KOPT-K1 (cell line): ENCODE data around the gene ZNF41.
"Not testable (repeated sequence)": the region's sequence is repeated elsewhere in the genome, so short reads cannot be mapped to it uniquely, and the experiment has no call there.

Experiments used
- H3K27ac ChIP-seq: fragments of 200-600 bp; sonication (generic); 2 replicates; pipeline ENCODE4 v1.5.1; 2016; ENCODE audit warnings: antibody characterized with exemption, mild to moderate bottlenecking, low read depth, low read length; ENCODE audit not compliant: poor library complexity, severe bottlenecking
- H3K36me3 ChIP-seq: fragments of 200-600 bp; sonication (generic); 2 replicates; pipeline ENCODE4 v1.5.1; 2017; ENCODE audit warnings: antibody characterized with exemption, mild to moderate bottlenecking, low read length, moderate library complexity; ENCODE audit not compliant: insufficient read depth
- H3K9me3 ChIP-seq: fragments of 200-600 bp; sonication (generic); 2 replicates; pipeline ENCODE4 v1.5.1; 2017; ENCODE audit warnings: antibody characterized with exemption, low read length, mild to moderate bottlenecking; ENCODE audit not compliant: insufficient read depth, poor library complexity, severe bottlenecking

The ZNF41 gene

DNA sequence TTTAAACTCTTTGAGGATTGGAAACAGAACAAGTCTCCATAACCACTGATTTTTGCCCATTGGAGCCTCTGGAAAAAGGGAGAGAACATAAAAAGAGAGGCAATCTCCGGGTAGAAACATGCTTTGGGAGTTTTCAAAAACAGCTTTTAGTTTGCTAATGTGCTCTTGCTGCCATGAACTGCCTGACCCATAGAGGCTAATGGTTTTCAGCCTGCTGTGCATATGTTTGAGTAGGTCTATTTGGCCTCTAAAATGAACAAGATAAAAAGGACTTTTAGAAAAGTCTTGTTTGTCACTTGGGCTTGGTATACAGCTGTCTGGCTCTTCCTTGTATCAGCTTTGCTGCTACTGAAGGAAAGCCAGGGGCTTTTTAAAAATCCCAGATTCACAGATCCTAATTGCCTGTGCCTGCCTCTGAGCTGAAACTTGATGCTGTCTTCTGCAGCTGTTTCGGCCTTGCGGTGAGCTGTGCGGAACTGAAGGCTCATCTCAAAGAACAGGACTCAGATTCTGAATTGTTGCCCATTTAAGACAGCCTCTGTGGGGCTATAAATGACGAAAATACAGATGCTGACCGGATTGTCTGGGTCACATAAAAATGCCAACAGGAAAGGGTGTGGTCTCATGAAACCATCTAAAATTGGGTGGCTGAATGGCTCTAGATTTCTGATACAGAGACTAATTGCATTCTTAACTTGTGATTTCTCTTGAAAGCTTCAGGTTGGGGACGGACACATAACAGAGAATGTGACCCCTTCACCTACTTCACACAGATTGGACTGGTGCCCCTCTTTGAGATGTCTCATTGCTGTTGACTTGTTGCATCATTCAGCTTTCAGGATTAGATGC lies 18.4 kb upstream of the ZNF41 start:
- H3K36me3 ChIP-seq, result no peaks in the 10 kb centered on the region
- no peaks in the 10 kb centered on the region for H3K9me3 ChIP-seq
- H3K27ac ChIP-seq, result no peak overlapping the region

DNA sequence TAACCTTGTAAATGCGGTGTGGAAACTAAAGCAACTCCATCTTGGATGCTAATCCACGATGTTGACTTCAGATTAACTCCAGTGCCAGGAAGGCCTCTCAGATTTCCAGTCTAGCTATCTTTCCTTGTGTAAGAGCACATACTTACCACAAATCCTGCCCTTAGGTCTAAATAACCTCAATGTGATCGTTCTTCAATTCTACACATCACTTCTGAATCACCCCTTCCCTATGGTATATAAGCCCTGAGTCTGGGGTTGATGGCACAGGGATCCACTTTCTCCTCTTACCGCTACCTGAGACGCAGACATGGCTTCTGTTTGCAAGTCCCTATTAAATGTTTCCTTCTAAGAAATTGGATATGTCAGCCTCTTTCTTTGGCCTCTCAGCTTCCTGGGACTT lies 17.5 kb upstream of the ZNF41 start:
- Histone ChIP-seq H3K9me3 (no peaks in the 10 kb centered on the region), H3K27ac (no peak overlapping the region)

DNA sequence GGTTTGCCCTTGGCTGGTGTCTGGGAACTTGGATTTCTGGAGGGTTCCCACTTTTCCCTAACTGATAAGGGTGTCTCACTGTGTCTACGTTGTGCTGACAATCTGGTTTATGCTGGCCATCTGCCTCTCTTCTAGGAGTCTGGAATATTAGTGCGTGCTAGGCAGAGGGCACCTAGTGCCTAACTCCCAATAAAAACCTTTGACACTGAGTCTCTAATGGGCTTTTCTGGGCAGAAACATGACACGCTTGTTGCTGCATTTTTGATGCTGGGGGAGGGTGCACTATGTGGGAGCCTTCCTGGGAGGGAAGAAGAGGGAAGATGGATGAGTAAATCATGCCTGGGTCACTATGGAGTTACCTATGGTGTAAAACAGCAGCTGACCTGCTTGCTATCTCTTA lies 16.3 kb upstream of the ZNF41 start:
- no peak overlapping the region for H3K27ac ChIP-seq
- no peaks in the 10 kb centered on the region for H3K9me3 ChIP-seq
- no peaks in the 10 kb centered on the region for H3K36me3 ChIP-seq

More for the DNA sequence above, 17.5 kb upstream of the ZNF41 start:
- H3K36me3 ChIP-seq, result no peaks in the 10 kb centered on the region

DNA sequence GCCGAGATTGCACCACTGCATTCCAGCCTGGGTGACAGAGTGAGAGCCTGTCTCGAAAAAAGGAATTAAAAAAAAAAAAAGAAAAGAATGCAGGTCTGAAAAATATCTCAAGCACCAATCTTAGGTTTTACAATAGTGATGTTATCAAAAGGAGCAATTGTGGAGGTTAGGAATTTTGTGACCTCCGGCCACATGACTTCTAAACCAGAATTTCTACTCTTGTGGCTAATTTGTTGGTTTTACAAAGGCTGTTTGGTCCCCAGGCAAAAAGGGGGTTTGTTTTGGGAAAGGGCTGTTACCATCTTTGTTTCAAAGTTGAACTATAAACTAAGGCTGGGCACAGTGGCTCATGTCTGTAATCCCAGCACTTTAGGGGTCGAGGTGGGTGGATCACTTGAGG lies 15.4 kb upstream of the ZNF41 start:
- Histone ChIP-seq H3K9me3 (peaks cover 5% of the 10 kb centered on the region), H3K36me3 (no peaks in the 10 kb centered on the region), H3K27ac (no peak overlapping the region)

DNA sequence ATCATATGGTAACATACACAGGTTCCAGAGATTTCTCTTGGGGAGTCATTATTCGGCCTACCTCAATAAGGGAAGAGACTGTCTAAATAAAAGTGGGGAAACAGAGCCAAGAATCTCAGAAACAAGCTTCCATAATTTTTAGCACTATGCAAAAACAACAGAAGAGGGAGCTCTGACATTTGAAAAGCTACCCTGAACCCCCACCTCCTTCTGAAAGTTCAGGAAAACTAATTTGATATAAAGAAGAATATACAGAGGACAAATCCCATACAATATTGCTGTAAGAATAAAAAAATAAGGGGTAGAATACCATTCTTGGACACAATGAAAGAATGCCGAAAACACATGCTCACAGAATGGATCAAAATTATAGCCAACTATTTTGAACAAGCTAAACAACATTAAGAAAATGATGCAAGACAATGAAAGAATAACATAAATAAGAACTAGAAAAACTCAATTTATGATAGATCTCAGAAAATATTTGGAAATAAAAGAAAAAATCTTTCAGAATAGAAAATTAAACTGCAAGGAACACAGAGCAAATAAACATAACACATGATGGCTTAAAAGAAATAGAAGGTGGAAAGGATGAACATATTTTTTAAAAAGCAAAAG lies 14.4 kb upstream of the ZNF41 start:
- Histone ChIP-seq H3K27ac (no peak overlapping the region), H3K9me3 (peaks cover 9% of the 10 kb centered on the region), H3K36me3 (no peaks in the 10 kb centered on the region)

DNA sequence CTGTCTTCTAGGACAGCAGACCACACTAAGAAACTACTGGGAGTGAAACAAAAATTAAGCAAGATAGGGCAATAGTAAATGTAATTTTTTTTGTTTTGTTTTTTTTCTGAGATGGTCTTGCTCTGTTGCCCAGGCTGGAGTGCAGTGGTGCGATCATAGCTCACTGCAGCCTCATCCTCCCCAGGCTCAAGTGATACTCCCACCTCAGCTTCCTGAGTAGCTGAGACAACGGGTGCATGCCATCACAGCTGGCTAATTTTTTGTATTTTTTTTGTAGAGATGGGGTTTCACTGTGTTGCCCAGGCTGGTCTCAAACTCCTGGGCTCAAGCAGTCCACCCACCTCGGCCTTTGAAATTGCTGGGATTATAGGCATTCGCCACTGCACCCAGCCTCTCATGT lies 9.1 kb upstream of the ZNF41 start:
- not testable (repeated sequence) for H3K36me3 ChIP-seq, H3K27ac ChIP-seq, H3K9me3 ChIP-seq

DNA sequence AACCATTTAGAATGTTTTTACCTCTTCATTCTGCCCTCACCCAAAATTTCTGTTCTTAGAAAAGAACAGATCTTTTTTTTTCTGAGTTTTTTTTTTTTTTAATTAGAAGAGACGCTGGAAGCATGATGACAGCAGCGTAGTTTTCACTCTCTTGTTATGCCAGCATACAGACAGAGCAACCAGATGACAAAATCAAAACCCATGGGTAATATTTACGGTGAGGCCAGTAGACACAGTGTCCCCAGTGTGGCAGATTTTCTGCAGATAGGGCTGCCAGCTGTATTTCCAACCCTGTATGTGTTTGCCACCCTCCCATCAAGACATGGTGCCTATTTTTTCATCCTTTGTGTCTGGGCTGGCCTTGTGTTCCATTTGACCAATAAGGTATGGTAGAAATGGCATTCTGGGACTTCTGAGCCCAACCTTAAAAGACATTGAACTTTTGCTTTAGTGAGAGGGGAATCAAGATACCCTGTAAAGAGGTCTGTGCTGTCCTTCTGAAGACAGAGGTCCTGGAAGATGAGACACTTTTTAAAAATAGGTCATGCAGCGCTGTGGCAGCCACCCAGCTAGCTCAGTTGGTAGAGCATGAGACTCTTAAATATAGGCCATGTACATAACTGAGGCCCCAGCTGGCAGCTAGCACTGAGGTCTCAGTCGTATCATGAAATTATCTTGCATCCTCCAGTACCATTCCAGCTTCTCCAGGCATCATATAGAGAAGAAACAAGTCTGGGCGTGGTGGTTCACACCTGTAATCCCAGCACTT lies 6.7 kb upstream of the ZNF41 start:
- H3K9me3 ChIP-seq, result peaks cover 9% of the 10 kb centered on the region
- no peaks in the 10 kb centered on the region for H3K36me3 ChIP-seq
- no peak overlapping the region for H3K27ac ChIP-seq

DNA sequence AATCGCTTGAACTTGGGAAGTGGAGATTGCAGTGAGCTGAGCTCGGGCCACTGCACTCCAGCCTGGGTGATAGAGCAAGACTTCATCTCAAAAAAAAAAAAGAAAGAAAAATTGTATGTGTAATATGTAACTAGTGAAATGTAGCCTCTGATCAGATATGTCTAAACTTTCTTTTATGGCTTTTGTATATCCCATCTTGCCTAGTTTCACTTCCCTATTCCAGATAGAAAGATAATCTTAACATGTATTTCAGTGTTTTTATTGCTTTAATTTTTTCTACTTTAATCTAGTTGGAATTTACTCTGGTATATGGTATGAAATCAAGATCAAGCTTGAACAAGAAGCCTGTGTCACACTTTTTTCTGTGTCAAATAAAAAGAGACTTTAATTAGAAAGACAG lies 1.9 kb upstream of the ZNF41 start:
- no peaks in the 10 kb centered on the region for H3K36me3 ChIP-seq
- no peaks in the 10 kb centered on the region for H3K9me3 ChIP-seq
- H3K27ac ChIP-seq, result no peak overlapping the region

DNA sequence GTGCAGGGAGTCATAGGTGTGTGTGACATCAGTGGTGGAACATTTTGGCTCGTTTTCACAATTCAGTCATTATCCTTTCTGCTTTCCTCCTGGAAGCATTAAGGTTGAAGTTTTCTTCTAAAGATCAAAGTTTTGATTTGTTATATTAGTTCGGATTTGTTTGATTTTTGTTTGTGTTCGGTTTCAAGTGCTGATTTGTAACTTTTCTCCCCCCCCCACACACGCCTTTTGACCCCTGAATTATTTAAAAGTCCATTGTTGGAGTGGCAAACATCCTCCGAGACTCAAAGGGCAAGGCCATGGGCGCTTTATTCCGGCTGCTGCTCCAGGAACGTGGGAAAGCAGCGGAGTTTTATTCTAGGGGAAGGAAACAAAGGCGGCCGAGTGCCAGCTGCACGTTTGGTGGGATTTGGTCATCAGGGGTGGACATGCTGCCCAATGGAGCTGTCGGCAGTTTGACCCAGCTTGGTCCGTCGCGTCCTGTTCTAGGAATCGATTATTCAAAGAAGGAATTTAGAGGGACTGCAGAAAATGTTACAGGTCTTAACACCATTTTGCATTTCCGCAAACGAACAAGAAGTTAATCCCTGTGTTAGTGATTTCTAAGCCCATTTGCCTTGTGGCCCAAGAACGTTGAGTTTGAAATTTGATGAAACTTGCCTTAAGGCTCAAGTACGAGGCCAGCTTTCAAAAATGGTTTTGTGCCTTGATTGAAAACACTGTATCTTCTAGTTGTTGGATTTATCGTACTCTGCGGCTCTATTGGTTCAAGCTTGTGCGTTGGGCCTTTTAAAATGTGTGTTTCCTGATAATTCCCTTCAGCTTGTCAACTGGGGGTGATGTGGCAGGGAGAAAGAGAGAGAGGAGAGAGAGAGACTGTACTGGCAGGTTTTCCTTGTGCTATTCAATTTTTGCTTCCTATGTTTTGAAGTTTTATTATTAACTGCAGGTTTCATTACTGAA lies 565 bp upstream of the ZNF41 start:
- Histone ChIP-seq H3K27ac (peak overlapping the region; percentile 93), H3K9me3 (no peaks in the 10 kb centered on the region), H3K36me3 (no peaks in the 10 kb centered on the region)

DNA sequence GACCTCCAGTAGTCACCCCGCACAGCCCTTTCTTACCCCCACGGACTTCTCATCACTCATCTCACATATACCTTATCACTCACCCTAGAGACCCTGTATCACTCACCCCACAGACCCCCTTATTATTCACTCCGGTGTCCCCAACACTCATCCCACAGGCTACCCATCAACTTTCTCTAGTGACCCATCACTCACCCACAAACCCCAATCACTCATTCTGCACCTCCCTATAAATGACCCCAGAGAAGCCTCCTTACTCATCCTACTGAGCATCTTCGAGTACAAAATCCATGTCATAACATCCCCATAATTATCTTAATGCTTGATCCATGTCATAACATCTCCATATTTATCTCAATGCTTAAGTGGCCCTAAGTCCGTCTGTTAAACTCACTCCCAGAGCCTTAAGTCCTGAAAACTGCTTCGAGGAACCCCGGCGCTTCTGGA lies 934 bp downstream of the ZNF41 start:
- Histone ChIP-seq H3K9me3 (no peaks in the 10 kb centered on the region), H3K27ac (peak overlapping the region; percentile 93), H3K36me3 (no peaks in the 10 kb centered on the region)

DNA sequence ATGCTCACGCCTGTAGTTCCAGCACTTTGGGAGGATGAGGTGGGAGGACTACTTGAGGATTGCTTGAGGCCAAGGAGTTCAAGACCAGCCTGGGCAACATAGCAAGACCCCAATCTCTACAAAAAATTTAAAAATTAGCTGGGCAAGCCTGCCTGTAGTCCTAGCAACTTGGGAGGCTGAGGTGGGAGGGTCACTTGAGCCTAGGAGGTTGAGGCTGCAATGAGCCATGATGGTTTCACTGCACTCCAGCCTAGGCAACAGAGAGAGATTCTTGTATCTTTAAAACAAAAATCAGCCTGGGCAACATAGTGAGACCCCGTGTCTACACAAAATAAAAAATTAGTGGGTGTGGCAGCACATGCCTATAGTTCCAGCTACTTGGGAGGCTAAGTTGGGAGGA lies 1.9 kb downstream of the ZNF41 start:
- H3K27ac ChIP-seq, result no peak overlapping the region
- no peaks in the 10 kb centered on the region for H3K36me3 ChIP-seq
- no peaks in the 10 kb centered on the region for H3K9me3 ChIP-seq

DNA sequence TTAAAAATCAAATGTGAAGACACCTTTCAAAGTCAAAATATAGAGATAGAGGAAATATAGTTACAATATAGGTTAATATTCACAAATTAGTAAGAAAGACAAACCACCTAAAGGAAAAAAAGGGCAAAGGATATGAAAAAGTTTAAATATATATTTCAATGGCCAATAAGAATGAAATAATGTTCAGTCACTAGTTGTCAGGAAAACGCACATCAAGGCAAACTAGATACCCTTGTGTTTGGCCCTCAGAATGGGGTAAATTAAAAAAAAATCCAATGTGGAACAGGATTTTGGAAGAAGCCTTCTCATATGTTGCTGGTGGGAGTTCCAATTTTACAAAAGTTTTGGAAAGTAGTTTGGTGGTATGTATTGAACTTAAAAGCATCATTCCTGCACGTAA lies 2.4 kb downstream of the ZNF41 start:
- H3K9me3 ChIP-seq, result no peaks in the 10 kb centered on the region
- no peak overlapping the region for H3K27ac ChIP-seq
- H3K36me3 ChIP-seq, result no peaks in the 10 kb centered on the region

DNA sequence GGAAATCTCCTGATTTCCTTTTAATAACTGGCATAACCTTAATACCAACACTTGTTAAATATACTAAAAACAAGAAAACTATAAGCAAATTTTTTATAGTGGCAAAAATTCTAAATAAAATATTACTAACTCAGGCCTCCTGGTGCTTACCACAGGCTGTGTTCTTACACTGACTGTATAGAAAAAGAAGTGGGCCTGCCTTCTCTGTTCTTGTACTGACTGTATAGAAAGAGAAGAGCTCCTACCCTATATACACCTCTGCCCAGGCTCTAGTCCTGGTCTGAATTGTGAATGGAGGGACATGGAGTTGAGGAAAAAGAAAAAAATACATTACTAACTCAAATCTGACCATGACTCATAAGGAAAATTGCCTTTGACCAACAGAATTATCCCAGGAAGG lies 7.5 kb downstream of the ZNF41 start:
- Histone ChIP-seq H3K9me3 (no peaks in the 10 kb centered on the region), H3K36me3 (no peaks in the 10 kb centered on the region), H3K27ac (no peak overlapping the region)

DNA sequence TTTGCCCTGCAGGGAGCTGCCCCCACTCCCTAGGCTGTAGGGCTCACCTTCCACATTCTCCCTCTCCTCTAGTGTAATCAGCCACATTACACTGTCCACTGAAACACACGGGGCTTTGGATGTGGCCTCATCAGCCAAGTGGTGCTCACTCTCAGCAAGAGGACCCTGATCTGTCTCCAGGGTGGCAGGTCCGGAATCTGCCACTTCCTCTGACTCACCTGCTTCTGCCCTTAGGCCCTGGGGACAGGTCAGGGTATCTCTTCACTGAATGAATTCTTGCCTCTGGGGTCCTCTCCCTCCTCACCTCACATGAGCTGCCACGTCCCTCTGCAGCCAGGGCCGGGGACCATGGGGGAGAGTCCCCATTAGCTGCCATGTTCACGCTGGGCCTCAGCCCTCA lies 15.9 kb downstream of the ZNF41 start:
- no peaks in the 10 kb centered on the region for H3K9me3 ChIP-seq
- no peak overlapping the region for H3K27ac ChIP-seq
- peaks cover 23% of the 10 kb centered on the region for H3K36me3 ChIP-seq
